ENCODE results near the gene ASPSCR1. TPM values are rescaled to one million over a fixed set of nuclear protein-coding genes. Genes with fewer than 3 reads are reported as not detected.

ASPSCR1 gene
- total and polyA plus RNA-seq, 2 of the 13 experiments (the other 11 are each of a cell fraction or from before 2014, with no cell fraction given): 274 to 314 TPM

DNA sequence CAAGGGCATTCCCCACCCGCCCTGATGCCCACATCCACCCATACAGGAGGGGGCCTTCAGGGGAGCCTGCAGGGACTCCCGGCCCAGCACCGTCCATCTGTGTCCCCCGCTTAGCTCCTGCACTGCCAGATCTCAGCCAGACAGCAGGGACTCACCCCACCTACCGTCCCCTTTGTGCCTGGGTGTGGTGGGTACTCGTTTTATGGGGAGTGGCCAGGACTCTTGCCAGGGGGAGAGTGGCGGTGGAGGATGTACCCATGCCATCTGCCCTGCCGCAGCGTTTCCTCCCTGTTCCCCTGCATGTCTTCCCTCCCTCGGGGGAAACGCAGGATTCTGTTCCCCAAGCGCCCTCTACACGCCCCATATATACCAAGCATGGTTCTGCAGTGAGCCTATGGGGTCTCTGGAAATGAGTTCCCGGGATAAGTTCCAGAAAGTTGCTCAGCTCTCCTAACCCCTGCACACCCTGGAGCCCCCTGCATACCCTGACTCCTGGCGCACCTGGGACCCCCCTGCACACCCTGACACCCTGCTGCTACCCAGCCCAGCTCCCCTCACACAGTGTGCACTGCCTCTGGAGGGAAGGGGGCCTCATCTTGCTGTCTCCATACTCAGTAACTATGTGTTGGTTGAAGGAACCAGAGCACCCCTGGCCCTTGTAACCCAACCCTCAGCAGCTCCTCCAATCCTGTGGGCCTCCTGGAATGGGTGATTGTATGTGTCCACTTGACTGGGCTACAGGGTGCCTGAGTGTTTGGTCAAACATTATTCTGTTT, 45.7 kb upstream of the ASPSCR1 start (continued):
- TF ChIP-seq, protein P1, sequence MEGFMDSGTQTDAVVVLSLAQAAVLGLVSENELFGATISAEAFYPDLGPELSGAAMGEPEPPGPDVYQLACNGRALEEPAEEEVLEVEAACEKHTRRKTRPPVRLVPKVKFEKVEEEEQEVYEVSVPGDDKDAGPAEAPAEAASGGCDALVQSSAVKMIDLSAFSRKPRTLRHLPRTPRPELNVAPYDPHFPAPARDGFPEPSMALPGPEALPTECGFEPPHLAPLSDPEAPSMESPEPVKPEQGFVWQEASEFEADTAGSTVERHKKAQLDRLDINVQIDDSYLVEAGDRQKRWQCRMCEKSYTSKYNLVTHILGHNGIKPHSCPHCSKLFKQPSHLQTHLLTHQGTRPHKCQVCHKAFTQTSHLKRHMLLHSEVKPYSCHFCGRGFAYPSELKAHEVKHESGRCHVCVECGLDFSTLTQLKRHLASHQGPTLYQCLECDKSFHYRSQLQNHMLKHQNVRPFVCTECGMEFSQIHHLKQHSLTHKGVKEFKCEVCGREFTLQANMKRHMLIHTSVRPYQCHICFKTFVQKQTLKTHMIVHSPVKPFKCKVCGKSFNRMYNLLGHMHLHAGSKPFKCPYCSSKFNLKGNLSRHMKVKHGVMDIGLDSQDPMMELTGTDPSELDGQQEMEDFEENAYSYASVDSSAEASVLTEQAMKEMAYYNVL (CRISPR knock-in tag; IDR thresholded peaks at IDR 0.05; ENCODE audit: borderline replicate concordance): 0 out of 2 replicates have a peak, but pooled peaks have one; percentile 40
- TF ChIP-seq, protein P2, sequence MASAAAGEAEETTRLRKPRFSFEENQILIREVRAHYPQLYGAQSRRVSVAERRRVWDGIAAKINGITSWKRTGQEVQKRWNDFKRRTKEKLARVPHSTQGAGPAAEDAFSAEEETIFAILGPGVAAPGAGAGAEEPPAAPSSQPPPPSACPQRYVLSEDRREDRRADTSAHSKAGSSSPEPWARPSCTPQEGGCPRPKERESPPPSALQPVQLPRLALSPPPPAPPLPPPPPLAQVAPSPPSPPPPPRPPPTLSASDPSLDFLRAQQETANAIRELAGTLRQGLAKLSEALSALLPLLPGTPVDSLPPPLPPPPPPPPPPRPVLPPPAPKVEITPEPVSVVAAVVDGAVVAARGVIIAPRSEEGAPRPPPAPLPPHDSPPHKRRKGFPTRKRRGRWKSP (CRISPR knock-in tag; IDR thresholded peaks at IDR 0.05): no peak
- TF ChIP-seq, protein P3, sequence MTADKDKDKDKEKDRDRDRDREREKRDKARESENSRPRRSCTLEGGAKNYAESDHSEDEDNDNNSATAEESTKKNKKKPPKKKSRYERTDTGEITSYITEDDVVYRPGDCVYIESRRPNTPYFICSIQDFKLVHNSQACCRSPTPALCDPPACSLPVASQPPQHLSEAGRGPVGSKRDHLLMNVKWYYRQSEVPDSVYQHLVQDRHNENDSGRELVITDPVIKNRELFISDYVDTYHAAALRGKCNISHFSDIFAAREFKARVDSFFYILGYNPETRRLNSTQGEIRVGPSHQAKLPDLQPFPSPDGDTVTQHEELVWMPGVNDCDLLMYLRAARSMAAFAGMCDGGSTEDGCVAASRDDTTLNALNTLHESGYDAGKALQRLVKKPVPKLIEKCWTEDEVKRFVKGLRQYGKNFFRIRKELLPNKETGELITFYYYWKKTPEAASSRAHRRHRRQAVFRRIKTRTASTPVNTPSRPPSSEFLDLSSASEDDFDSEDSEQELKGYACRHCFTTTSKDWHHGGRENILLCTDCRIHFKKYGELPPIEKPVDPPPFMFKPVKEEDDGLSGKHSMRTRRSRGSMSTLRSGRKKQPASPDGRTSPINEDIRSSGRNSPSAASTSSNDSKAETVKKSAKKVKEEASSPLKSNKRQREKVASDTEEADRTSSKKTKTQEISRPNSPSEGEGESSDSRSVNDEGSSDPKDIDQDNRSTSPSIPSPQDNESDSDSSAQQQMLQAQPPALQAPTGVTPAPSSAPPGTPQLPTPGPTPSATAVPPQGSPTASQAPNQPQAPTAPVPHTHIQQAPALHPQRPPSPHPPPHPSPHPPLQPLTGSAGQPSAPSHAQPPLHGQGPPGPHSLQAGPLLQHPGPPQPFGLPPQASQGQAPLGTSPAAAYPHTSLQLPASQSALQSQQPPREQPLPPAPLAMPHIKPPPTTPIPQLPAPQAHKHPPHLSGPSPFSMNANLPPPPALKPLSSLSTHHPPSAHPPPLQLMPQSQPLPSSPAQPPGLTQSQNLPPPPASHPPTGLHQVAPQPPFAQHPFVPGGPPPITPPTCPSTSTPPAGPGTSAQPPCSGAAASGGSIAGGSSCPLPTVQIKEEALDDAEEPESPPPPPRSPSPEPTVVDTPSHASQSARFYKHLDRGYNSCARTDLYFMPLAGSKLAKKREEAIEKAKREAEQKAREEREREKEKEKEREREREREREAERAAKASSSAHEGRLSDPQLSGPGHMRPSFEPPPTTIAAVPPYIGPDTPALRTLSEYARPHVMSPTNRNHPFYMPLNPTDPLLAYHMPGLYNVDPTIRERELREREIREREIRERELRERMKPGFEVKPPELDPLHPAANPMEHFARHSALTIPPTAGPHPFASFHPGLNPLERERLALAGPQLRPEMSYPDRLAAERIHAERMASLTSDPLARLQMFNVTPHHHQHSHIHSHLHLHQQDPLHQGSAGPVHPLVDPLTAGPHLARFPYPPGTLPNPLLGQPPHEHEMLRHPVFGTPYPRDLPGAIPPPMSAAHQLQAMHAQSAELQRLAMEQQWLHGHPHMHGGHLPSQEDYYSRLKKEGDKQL (CRISPR knock-in tag; IDR thresholded peaks at IDR 0.05; ENCODE audit: low read depth): no peak
- TF ChIP-seq ZNF83 (CRISPR knock-in tag; IDR thresholded peaks at IDR 0.05; ENCODE audit: borderline replicate concordance) (no peak), ATF7-NPFF (CRISPR knock-in tag; IDR thresholded peaks at IDR 0.05; ENCODE audit: low read depth) (no peak; the same call in 1 of the 2 replicates), ZZZ3 (CRISPR knock-in tag; IDR thresholded peaks at IDR 0.05; ENCODE audit: borderline replicate concordance) (no peak), ZNF205 (CRISPR knock-in tag; IDR thresholded peaks at IDR 0.05) (no peak), ZNF841 (CRISPR knock-in tag; IDR thresholded peaks at IDR 0.05; ENCODE audit: borderline replicate concordance) (peak; percentile 42; the same call in 1 of the 2 replicates), RNF2 (conservative IDR thresholded peaks at IDR 0.05; ENCODE audit: low read depth) (no peak), SPEN (CRISPR knock-in tag; IDR thresholded peaks at IDR 0.05; ENCODE audit: low read depth) (0 out of 2 replicates have a peak, but pooled peaks have one; percentile 2), ZBTB7B (CRISPR knock-in tag; IDR thresholded peaks at IDR 0.05) (no peak), BHLHE40 (IDR thresholded peaks at IDR 0.05; ENCODE audit: low read length) (no peak)
- TF ChIP-seq, protein P4, sequence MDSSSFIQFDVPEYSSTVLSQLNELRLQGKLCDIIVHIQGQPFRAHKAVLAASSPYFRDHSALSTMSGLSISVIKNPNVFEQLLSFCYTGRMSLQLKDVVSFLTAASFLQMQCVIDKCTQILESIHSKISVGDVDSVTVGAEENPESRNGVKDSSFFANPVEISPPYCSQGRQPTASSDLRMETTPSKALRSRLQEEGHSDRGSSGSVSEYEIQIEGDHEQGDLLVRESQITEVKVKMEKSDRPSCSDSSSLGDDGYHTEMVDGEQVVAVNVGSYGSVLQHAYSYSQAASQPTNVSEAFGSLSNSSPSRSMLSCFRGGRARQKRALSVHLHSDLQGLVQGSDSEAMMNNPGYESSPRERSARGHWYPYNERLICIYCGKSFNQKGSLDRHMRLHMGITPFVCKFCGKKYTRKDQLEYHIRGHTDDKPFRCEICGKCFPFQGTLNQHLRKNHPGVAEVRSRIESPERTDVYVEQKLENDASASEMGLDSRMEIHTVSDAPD (CRISPR knock-in tag; IDR thresholded peaks at IDR 0.05): no peak
- TF ChIP-seq, protein P5, sequence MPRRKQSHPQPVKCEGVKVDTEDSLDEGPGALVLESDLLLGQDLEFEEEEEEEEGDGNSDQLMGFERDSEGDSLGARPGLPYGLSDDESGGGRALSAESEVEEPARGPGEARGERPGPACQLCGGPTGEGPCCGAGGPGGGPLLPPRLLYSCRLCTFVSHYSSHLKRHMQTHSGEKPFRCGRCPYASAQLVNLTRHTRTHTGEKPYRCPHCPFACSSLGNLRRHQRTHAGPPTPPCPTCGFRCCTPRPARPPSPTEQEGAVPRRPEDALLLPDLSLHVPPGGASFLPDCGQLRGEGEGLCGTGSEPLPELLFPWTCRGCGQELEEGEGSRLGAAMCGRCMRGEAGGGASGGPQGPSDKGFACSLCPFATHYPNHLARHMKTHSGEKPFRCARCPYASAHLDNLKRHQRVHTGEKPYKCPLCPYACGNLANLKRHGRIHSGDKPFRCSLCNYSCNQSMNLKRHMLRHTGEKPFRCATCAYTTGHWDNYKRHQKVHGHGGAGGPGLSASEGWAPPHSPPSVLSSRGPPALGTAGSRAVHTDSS (CRISPR knock-in tag; conservative IDR thresholded peaks at IDR 0.05): no peak
- TF ChIP-seq, protein P6, sequence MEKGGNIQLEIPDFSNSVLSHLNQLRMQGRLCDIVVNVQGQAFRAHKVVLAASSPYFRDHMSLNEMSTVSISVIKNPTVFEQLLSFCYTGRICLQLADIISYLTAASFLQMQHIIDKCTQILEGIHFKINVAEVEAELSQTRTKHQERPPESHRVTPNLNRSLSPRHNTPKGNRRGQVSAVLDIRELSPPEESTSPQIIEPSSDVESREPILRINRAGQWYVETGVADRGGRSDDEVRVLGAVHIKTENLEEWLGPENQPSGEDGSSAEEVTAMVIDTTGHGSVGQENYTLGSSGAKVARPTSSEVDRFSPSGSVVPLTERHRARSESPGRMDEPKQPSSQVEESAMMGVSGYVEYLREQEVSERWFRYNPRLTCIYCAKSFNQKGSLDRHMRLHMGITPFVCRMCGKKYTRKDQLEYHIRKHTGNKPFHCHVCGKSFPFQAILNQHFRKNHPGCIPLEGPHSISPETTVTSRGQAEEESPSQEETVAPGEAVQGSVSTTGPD (CRISPR knock-in tag; IDR thresholded peaks at IDR 0.05): no peak
